GM04503 (cell line): Measurements from ENCODE around the gene BNC1.

Source experiments
- DNase-seq: peaks from one replicate; pipeline ENCODE4 v3.0.0-alpha.2; 2012; ENCODE audit warnings: low read depth

The BNC1 gene, protein sequence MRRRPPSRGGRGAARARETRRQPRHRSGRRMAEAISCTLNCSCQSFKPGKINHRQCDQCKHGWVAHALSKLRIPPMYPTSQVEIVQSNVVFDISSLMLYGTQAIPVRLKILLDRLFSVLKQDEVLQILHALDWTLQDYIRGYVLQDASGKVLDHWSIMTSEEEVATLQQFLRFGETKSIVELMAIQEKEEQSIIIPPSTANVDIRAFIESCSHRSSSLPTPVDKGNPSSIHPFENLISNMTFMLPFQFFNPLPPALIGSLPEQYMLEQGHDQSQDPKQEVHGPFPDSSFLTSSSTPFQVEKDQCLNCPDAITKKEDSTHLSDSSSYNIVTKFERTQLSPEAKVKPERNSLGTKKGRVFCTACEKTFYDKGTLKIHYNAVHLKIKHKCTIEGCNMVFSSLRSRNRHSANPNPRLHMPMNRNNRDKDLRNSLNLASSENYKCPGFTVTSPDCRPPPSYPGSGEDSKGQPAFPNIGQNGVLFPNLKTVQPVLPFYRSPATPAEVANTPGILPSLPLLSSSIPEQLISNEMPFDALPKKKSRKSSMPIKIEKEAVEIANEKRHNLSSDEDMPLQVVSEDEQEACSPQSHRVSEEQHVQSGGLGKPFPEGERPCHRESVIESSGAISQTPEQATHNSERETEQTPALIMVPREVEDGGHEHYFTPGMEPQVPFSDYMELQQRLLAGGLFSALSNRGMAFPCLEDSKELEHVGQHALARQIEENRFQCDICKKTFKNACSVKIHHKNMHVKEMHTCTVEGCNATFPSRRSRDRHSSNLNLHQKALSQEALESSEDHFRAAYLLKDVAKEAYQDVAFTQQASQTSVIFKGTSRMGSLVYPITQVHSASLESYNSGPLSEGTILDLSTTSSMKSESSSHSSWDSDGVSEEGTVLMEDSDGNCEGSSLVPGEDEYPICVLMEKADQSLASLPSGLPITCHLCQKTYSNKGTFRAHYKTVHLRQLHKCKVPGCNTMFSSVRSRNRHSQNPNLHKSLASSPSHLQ

GRCh38 chr15:83284559-83285283 is at the start of gene BNC1:
TSS of gene BNC1 (minus strand) at chr15:83284664. CDS start at chr15:83284628, 36 bp downstream.
- no peak for DNase-seq

- DNase-seq, result no peak
These were observed 42.6 kb upstream of the BNC1 start for GRCh38 chr15:83327041-83327440.

DNA sequence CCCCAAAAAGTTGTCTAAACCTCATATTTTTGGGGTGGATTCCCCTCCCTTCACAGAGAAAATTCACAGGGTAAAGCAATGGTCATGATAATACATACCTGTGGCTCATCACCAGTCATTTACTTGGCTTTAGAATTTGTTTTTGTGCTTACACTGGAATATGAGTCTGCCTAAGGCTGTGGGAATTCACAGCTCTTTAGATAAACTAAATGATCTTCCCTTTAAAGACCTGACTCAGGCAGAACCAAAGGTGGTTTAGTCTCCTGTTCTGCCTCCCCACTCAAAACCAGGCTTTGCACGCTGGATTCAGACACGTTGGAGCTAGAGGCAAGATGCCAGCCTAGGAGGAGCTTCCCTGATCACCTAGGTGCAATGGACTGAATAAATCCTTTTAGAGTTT is 40.3 kb upstream of the BNC1 start:
- no peak for DNase-seq

- DNase-seq, result peak; percentile 82
These were observed 38.8 kb upstream of the BNC1 start for GRCh38 chr15:83323296-83323711.

DNA sequence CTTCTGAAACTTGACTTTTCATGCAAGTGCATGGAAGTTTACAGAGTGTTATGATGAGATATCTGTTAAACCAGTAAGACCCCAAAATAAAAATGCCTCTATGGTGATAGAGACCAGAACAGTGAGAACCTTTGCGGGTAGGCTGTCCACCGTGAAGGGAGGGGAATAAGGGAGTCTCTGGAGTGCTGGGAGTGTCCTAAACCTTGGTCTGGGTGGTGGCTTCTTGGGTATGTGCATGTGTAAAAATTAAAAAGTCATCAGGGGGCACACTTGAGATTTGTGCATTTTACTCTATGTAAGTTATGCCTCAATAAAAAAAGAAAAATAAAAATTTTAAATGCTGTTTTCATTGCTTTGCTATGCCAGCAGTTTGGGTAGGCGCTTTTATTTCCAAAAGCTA is 38.2 kb upstream of the BNC1 start:
- no peak for DNase-seq

GRCh38 chr15:83322061-83322460 is 37.6 kb upstream of the BNC1 start:
- no peak for DNase-seq

- DNase-seq, result no peak
These were observed 36.4 kb upstream of the BNC1 start for GRCh38 chr15:83320844-83321243.

DNA sequence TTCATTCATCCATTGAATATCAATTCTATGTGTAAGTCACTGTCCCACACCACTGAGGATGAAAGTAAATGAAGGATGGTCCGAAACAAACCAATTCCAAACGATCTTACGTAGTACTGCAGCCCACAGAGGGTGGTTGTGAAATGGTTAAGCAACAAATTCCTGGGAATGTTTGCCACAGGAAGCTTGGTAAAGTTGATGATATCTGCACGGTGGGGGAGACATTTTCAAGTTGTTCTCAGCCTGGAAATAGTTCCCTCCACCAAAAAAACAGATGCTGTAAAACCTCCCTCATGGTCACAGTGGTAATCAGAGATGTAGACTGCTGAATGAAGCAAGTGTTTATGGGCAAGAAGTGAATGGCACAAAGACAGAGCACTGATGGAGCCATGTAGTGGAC is 35.9 kb upstream of the BNC1 start:
- DNase-seq, result no peak

GRCh38 chr15:83319771-83320170 is 35.3 kb upstream of the BNC1 start:
- DNase-seq, result no peak

DNA sequence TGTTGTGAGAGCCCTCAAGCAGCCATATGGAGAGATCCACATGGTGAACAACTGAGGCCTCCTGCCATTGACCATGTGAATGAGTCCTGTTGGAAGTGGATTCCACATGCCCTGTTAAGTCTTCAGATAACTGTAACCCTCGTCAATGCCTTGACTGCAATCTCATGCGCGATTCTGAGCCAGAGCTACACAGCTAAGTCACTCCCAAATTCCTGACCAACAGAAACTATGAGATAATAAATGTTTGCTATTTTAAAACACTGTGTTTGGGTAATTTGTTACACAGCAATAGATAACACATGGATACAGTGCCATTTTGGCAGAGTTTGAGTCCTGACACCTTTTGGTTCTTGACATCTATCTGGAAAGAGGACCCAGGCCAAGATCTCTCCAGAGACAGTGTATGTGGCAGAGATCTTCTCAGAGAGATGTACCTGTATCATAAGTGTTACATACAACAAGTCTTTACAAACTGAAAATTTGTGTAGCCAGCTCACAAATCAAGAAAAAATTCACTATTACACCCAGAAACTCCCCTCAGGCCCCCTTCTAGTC is 34.5 kb upstream of the BNC1 start:
- DNase-seq, result no peak

DNA sequence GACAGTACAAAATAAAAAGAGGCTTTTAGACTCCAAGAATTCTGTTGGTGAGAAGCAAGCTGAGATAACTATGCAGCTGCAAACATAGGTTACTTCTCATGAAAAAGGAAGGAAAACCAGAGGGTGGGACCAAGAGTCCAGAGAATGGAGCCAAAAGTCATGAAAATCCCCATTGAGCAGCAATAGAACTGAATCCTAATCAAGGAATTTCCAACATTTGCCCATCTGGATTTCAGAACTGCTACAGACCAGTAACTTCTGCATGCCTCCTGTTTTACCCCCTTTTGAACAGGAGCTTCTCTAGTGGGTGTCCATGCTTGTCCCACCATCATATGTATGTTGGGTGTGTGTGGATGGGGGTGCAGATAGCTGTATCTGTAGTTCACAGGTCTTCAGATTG is 33.6 kb upstream of the BNC1 start:
- no peak for DNase-seq

DNA sequence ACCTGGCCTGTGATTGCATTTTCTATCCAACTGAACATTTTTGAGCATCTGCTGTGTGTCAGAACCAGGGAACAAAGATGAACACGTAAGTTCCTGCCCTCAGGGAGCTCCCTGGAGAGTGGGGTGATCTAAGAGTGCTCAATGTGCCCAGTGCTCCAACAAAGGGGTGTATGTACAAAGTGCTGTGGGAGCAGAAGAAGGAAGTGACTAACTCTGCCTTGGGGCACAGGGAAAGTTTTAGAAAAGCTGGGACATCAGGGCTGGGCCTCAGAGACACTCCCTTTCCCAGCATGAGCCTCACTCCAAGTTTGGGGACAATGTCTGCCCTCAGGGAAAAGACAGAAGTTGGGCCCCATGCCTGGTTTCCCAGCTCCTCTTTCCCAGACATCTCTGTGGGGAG is 27.6 kb upstream of the BNC1 start:
- no peak for DNase-seq

- DNase-seq, result no peak
These were observed 26.3 kb upstream of the BNC1 start for GRCh38 chr15:83310521-83311456.

DNA sequence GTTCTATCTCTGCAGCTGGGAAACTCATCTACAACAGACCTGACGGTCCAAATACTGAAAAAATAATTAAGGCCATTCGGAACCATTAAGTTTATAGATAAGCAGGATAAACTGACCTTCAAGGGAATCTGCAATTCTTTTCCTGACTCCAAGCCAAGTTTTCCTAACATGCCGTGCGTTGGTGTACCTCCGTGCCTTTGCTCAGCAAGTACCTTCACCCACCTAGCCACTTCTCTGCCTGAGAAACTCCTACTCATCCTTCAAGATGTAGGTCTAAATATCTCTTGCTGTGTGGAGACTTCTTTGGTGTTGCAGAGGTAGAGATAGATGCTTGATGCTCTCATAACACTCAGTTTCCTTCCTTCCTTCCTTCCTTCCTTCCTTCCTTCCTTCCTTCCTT is 24.2 kb upstream of the BNC1 start:
- no peak for DNase-seq

DNA sequence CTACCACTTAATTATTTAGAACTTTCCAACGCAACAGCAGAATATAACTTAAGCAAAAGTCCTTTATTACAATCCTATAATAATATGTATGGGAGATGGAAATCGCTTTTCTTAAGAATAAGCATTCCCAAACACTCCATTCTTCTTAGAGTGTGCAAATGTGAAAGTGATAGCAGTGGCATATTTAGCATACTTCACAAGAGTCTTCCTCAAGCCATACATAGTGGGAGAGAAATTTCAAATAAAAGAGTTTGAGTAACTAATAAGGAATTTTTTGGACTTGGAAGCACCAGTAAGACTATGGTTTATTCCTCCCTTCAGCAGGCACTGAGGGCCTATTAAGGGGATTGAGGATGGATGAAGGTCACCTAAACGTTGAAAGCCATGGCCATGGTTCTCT is 22.1 kb upstream of the BNC1 start:
- no peak for DNase-seq

DNA sequence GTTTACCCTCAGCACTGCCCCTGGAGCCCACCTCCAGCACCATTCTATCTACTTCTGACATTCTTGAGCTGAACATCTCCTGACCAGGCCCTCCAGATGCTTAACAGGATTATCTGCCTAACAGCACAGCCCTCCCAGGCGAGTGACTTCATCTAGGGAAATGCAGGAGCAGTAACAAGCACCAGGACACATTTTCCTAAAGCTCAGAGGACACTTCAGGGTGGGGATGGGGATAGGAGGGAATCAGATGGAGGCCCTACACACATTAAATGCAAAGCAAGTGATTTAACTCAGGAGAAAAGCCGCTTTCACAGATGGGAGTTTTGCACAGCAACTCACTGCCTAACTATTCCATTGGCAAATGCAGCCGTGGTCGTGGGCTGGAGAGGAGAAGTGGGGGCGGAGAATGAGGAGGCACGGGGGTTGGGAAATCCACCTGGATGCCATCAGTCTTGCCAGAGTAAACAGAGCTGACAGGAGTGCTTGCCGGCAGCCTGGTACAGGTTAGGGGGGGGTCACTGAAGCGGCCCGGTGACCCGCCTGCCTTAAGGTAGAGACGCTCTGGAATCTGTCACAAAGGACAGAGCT is 21.3 kb upstream of the BNC1 start:
- DNase-seq, result no peak

- DNase-seq, result no peak
These were observed 20.6 kb upstream of the BNC1 start for GRCh38 chr15:83304861-83305703.

- no peak for DNase-seq
These were observed 19.1 kb upstream of the BNC1 start for GRCh38 chr15:83303535-83303934.

DNA sequence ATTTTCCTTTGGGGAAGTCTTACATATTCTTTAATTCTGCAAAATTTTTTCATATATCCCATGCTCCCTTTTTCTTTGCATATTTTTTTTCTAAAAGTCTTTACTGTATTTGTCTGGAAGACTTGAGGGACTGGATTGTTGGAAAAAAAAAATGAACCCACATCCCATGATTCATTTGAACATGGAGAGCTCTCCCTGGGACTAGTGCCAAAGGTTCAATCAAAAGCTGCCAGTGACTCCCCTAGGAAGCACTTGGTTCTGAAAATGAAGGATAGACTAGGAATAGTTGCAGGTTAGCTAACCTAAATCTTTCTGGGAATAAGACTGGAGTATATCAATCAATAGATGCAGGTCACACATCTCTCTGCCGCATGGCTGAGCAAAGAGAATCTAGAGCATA is 16.4 kb upstream of the BNC1 start:
- DNase-seq, result no peak

DNA sequence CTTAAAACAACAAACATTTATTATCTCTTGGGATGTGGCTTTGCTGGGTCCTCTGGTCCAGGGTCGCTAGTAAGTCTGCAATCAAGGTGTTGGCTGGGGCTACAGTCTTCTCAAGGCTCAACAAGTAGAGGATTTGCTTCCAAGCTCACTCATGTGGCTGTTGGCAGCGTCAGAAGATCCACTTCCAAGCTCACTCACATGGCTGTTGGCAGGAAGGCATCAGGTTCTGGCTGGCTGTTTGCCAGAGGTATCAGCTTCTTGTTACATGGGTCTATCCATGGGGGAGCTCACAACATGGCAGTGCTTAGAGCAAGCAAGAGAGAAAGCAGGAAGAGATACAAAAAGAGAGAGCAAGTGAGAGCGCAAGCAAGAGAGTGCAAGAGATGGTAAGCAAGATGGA is 15.0 kb upstream of the BNC1 start:
- DNase-seq, result no peak
